Ovary (tissue), 9 donors: ENCODE data around the gene SLC17A1. TPM values are rescaled to one million over a fixed set of nuclear protein-coding genes. Genes with fewer than 3 reads are reported as not detected.

Experiments
- DNase-seq, 5 donors: peaks; one replicate each; pipeline ENCODE4 v3.0.0-alpha.2; 2019 to 2020
- H3K27ac ChIP-seq, 2 donors: fragments of 200-600 bp; one replicate each; pipeline versions ENCODE4 v1.5.1 to v1.8.0; 2019 to 2022
- H3K27me3 ChIP-seq: fragments of 200-600 bp; one replicate; pipeline ENCODE4 v1.8.0; 2022
- H3K36me3 ChIP-seq: fragments of 200-600 bp; sonication (generic); one replicate; pipeline ENCODE4 v1.5.1; 2019
- H3K4me1 ChIP-seq: one replicate; pipeline ENCODE4 v1.8.1; 2013; ENCODE audit warnings: mild to moderate bottlenecking, moderate library complexity; ENCODE audit not compliant: insufficient read depth
- H3K4me3 ChIP-seq: fragments of 200-600 bp; sonication (generic); one replicate; pipeline ENCODE4 v1.5.1; 2017
- H3K9me3 ChIP-seq, 2 donors: fragments of 200-600 bp in 1 of 2; sonication (generic) in 1 of 2; one replicate each; pipeline versions ENCODE4 v1.5.1 to v1.8.1; 2013 to 2019; ENCODE audit warnings: mild to moderate bottlenecking in 1 of 2, moderate library complexity in 1 of 2
- CTCF ChIP-seq, 3 donors: fragments of 450-650 bp in 2 of 3; fragments of 200-600 bp in 1 of 3; IDR thresholded peaks; one replicate each; pipeline versions ENCODE4 v1.5.1 to v1.8.0; 2016 to 2022; ENCODE audit warnings: antibody characterized with exemption in 3 of 3, mild to moderate bottlenecking in 1 of 3
- EP300 ChIP-seq: sonication (generic); formaldehyde crosslinking; IDR thresholded peaks from one replicate; pipeline ENCODE4 v1.6.1; 2017; ENCODE audit warnings: antibody characterized with exemption
- POLR2A ChIP-seq: fragments of 450-650 bp; IDR thresholded peaks from one replicate; pipeline ENCODE4 v1.6.1; 2017; ENCODE audit warnings: antibody characterized with exemption, mild to moderate bottlenecking, moderate library complexity
- WGBS, 3 donors: extraction: QIAGEN DNeasy Blood & Tissue Kit in 1 of 3; methylation state at CpG; one replicate each; pipeline versions ENCODE4 v1.1.5 to v1.1.7; 2013 to 2017; 5-methylcytosine and 5-hydroxymethylcytosine counted together
- intact Hi-C, 4 donors: fragments of 100-400 bp; cut with DNase I; formaldehyde crosslinking; loops; one replicate each; pipeline versions ENCODE4 v1.11.0 to v1.15.1; 2022 to 2023
- polyA plus RNA-seq, 2 donors: library from polyadenylated mRNA; stranded (reverse); fragments of 200-250 nt in 1 of 2; fragments of 350-450 nt in 1 of 2; fragmentation: Illumina TruSeq in 1 of 2; extraction: RNeasy Lipid Tissue Mini Kit (QIAGEN cat#74804) in 1 of 2; gene quantifications; one replicate each; pipeline ENCODE4 v1.2.3, GENCODE V29; 2013 to 2014
- total RNA-seq, 7 donors: library from RNA; depleted of rRNA in 2 of 7; stranded (reverse); fragments of >200 nt in 2 of 7; fragmentation: NEBNext Ultra II Directional in 3 of 7; extraction: Animal tissue kit (Norgen Biotek cat#: 25700) in 3 of 7; gene quantifications; one replicate each; pipeline versions ENCODE4 v1.1.0 to v1.2.4, GENCODE V29; 2016 to 2023
- donor health status: DM: no; HTN: no; CAD: no; lungs with moderate emphysema.
- donor health status: DM: no; HTN: no; CAD: no.
- donor health status: Bipolar disorder and iron deficiency.
- donor health status: DM: yes; HTN: yes; CAD: no.
- donor health status: DM: no; HTN: no; CAD: no.
- donor health status: DM: yes; HTN: yes; CAD: no.

The SLC17A1 gene
- total and polyA plus RNA-seq, 9 donors: 0.06 TPM; not detected in 8

- Histone ChIP-seq H3K4me1 (no peaks in the 10 kb centered on the region), H3K27me3 (no peaks in the 10 kb centered on the region), H3K9me3 (no peaks in the 10 kb centered on the region), H3K36me3 (no peaks in the 10 kb centered on the region), H3K27ac (no peak overlapping the region), H3K4me3 (no peak overlapping the region)
- WGBS, 3 donors: 90 to 91% (median 90%) methylated on average over 9 of the region's 9 CpGs
- TF ChIP-seq EP300: no peak
- no peak for TF ChIP-seq POLR2A
- TF ChIP-seq CTCF (IDR thresholded peaks at IDR 0.05): no peak
- DNase-seq: no peak
- intact Hi-C loops: no loop called here
These were observed 75.2 kb downstream of the SLC17A1 start for GRCh38 chr6:25756382-25757363.

GRCh38 chr6:25755483-25755882 lies 76.4 kb downstream of the SLC17A1 start:
- H3K9me3 ChIP-seq: no peaks in the 10 kb centered on the region
- WGBS, 3 donors: 90 to 97% (median 95%) methylated on average over 1 of the region's 1 CpG
- no peak overlapping the region for H3K4me3 ChIP-seq
- no peak for DNase-seq
- H3K4me1 ChIP-seq: no peaks in the 10 kb centered on the region
- no peaks in the 10 kb centered on the region for H3K27me3 ChIP-seq
- no peak overlapping the region for H3K27ac ChIP-seq
- intact Hi-C loops: no loop called here
- H3K36me3 ChIP-seq: no peaks in the 10 kb centered on the region
- TF ChIP-seq EP300: no peak
- no peak for TF ChIP-seq CTCF (IDR thresholded peaks at IDR 0.05)
- no peak for TF ChIP-seq POLR2A

- TF ChIP-seq POLR2A (no peak), CTCF (IDR thresholded peaks at IDR 0.05) (no peak), EP300 (no peak)
- intact Hi-C loops: no loop called here
These were observed 77.3 kb downstream of the SLC17A1 start, which contains the start of gene SLC17A4 for GRCh38 chr6:25754535-25754934. Gene SLC17A4 (plus strand): TSS chr6:25754742. CDS start chr6:25761963, 7,221 bp downstream.

GRCh38 chr6:25753079-25753478 lies 78.8 kb downstream of the SLC17A1 start:
- TF ChIP-seq CTCF (IDR thresholded peaks at IDR 0.05) (no peak), EP300 (no peak), POLR2A (no peak)
- no peak overlapping the region for H3K27ac ChIP-seq
- no peak for DNase-seq
- no peaks in the 10 kb centered on the region for H3K27me3 ChIP-seq
- no peaks in the 10 kb centered on the region for H3K9me3 ChIP-seq
- H3K4me3 ChIP-seq: no peak overlapping the region
- no peaks in the 10 kb centered on the region for H3K36me3 ChIP-seq
- intact Hi-C loops: no loop called here
- no peaks in the 10 kb centered on the region for H3K4me1 ChIP-seq

More at GRCh38 chr6:25754535-25754934, 77.3 kb downstream of the SLC17A1 start, which contains the start of gene SLC17A4:
- H3K27me3 ChIP-seq: no peaks in the 10 kb centered on the region
- H3K36me3 ChIP-seq: no peaks in the 10 kb centered on the region
- H3K4me1 ChIP-seq: no peaks in the 10 kb centered on the region
- H3K9me3 ChIP-seq: no peaks in the 10 kb centered on the region
- H3K4me3 ChIP-seq: no peak within 1 kb of the TSS
- no peak within 1 kb of the TSS for H3K27ac ChIP-seq
- DNase-seq: no peak
